SU-DHL-6 (cell line): ENCODE results near the gene RASSF1.
"Not testable (repeated sequence)": the region's sequence is repeated elsewhere in the genome, so short reads cannot be mapped to it uniquely, and the experiment has no call there.

Experiments used
- H2AFZ ChIP-seq: fragments of 200-600 bp; sonication (generic); 2 replicates; pipeline ENCODE4 v1.6.1; 2014; ENCODE audit warnings: low read depth, mild to moderate bottlenecking, moderate library complexity, mixed read lengths, antibody characterized with exemption, low read length; ENCODE audit not compliant: severe bottlenecking
- H3F3A ChIP-seq: fragments of 200-600 bp; shearing (Covaris generic); 2 replicates; pipeline ENCODE4 v1.6.0; 2016; ENCODE audit warnings: antibody characterized with exemption, mild to moderate bottlenecking; ENCODE audit not compliant: insufficient read depth
- H3K27ac ChIP-seq: fragments of 200-600 bp; sonication (generic); 2 replicates; pipeline ENCODE4 v1.5.1; 2016; ENCODE audit warnings: low read depth, mild to moderate bottlenecking, low read length, moderate library complexity, mixed read lengths
- H3K27me3 ChIP-seq: fragments of 200-600 bp; sonication (generic), shearing (Covaris generic); 2 replicates; pipeline ENCODE4 v1.6.0; 2014; ENCODE audit warnings: mild to moderate bottlenecking, low read length
- H3K36me3 ChIP-seq: fragments of 200-600 bp; sonication (generic); 2 replicates; pipeline ENCODE4 v1.6.1; 2014; ENCODE audit warnings: mild to moderate bottlenecking, low read length, mixed read lengths
- H3K4me2 ChIP-seq: fragments of 300-600, 200-600 bp; shearing (Covaris generic), sonication (generic); 2 replicates; pipeline ENCODE4 v1.6.0; 2014; ENCODE audit warnings: low read length, low read depth, mild to moderate bottlenecking; ENCODE audit not compliant: poor library complexity, severe bottlenecking
- H3K4me3 ChIP-seq: fragments of 200-600 bp; sonication (generic); 2 replicates; pipeline ENCODE4 v1.5.1; 2014; ENCODE audit warnings: antibody characterized with exemption, low read length, mild to moderate bottlenecking, mixed read lengths; ENCODE audit not compliant: insufficient read depth, poor library complexity, severe bottlenecking
- H3K79me2 ChIP-seq: fragments of 200-600 bp; sonication (generic); 2 replicates; pipeline ENCODE4 v1.6.1; 2014; ENCODE audit warnings: mild to moderate bottlenecking, low read length, moderate library complexity; ENCODE audit not compliant: insufficient read depth
- H3K9ac ChIP-seq: fragments of 200-600 bp; sonication (generic); 2 replicates; pipeline ENCODE4 v1.7.0; 2014; ENCODE audit warnings: mild to moderate bottlenecking, low read length
- H3K9me2 ChIP-seq: fragments of 200-600 bp; sonication (generic); replicated peaks from 2 replicates; pipeline ENCODE4 v1.6.1; 2014; ENCODE audit warnings: low read length; ENCODE audit not compliant: insufficient read depth
- H3K9me3 ChIP-seq: fragments of 200-600 bp; sonication (generic); 2 replicates; pipeline ENCODE4 v1.6.1; 2014; ENCODE audit warnings: low read length, mixed read lengths; ENCODE audit not compliant: insufficient read depth
- H4K20me1 ChIP-seq: fragments of 200-600 bp; sonication (generic); 2 replicates; pipeline ENCODE4 v1.6.1; 2014; ENCODE audit warnings: low read depth, mild to moderate bottlenecking, antibody characterized with exemption, low read length, moderate library complexity, mixed read lengths
- CTCF ChIP-seq: fragments of 200-600 bp; sonication (generic); IDR thresholded peaks from one replicate; pipeline ENCODE4 v1.5.1; 2017; ENCODE audit warnings: antibody characterized with exemption, mild to moderate bottlenecking, low read length, moderate library complexity; ENCODE audit not compliant: insufficient read depth, poor library complexity, severe bottlenecking
- EZH2phosphoT487 ChIP-seq: fragments of 200-600 bp; sonication (generic), shearing (Covaris generic); conservative IDR thresholded peaks from 2 replicates; pipeline ENCODE4 v1.6.1; 2018; ENCODE audit warnings: mild to moderate bottlenecking, antibody characterized with exemption, low read length, moderate library complexity, mixed read lengths

The RASSF1 gene

GRCh38 chr3:50316657-50317242, 23.9 kb downstream of the RASSF1 start:
- no peak overlapping the region for H2AFZ ChIP-seq
- H3K9me3 ChIP-seq = no peaks in the 10 kb centered on the region
- no peaks in the 10 kb centered on the region for H3K36me3 ChIP-seq
- no peak for TF ChIP-seq EZH2phosphoT487
- no peak for TF ChIP-seq CTCF
- H3K9ac ChIP-seq = no peak overlapping the region
- no peak overlapping the region for H3K4me3 ChIP-seq
- H3K27me3 ChIP-seq = no peaks in the 10 kb centered on the region
- no peak overlapping the region for H3K27ac ChIP-seq
- no peaks in the 10 kb centered on the region for H3K9me2 ChIP-seq
- H3K79me2 ChIP-seq = no peaks in the 10 kb centered on the region
- H3K4me2 ChIP-seq = no peak overlapping the region
- H3F3A ChIP-seq = 0 out of 2 replicates have a peak, but pooled peaks cover 3% of the 10 kb centered on the region
- no peaks in the 10 kb centered on the region for H4K20me1 ChIP-seq

- Histone ChIP-seq H3K4me2 (no peak overlapping the region), H3K79me2 (no peaks in the 10 kb centered on the region), H3K36me3 (no peaks in the 10 kb centered on the region), H3K9me2 (no peaks in the 10 kb centered on the region), H2AFZ (no peak overlapping the region), H3K27ac (no peak overlapping the region), H4K20me1 (no peaks in the 10 kb centered on the region), H3K27me3 (no peaks in the 10 kb centered on the region), H3K9me3 (0 out of 2 replicates have a peak, but pooled peaks cover 1% of the 10 kb centered on the region), H3K9ac (no peak overlapping the region), H3K4me3 (no peak overlapping the region), H3F3A (peaks cover 4% of the 10 kb centered on the region; the same call in 1 of the 2 replicates)
- TF ChIP-seq EZH2phosphoT487 = no peak
- no peak for TF ChIP-seq CTCF
Observed at GRCh38 chr3:50314816-50315215, 25.8 kb downstream of the RASSF1 start.

GRCh38 chr3:50314342-50314741, 26.3 kb downstream of the RASSF1 start:
- Histone ChIP-seq H3K9ac (no peak overlapping the region), H3K27me3 (no peaks in the 10 kb centered on the region), H3K4me3 (no peak overlapping the region), H3K27ac (no peak overlapping the region), H3K9me2 (no peaks in the 10 kb centered on the region), H3F3A (peaks cover 6% of the 10 kb centered on the region; the same call in 1 of the 2 replicates), H3K4me2 (no peak overlapping the region), H4K20me1 (no peaks in the 10 kb centered on the region), H3K9me3 (peaks cover 6% of the 10 kb centered on the region; the same call in 1 of the 2 replicates), H3K36me3 (no peaks in the 10 kb centered on the region), H3K79me2 (no peaks in the 10 kb centered on the region), H2AFZ (no peak overlapping the region)
- TF ChIP-seq CTCF (no peak), EZH2phosphoT487 (no peak)

- not testable (repeated sequence) for H3K9me2 ChIP-seq, H3K4me3 ChIP-seq, H3K4me2 ChIP-seq, H2AFZ ChIP-seq, H3K27ac ChIP-seq, H4K20me1 ChIP-seq, H3K9me3 ChIP-seq, H3K9ac ChIP-seq, H3K27me3 ChIP-seq, H3K36me3 ChIP-seq, H3K79me2 ChIP-seq, H3F3A ChIP-seq
Observed at GRCh38 chr3:50312041-50312440, 28.6 kb downstream of the RASSF1 start.
